Osteocyte (in vitro differentiated cells): Measurements from ENCODE around the gene NCAM1. TPM values are rescaled to one million over a fixed set of nuclear protein-coding genes. Genes with fewer than 3 reads are reported as not detected.

ENCODE experiments used
- DNase-seq: peaks from one replicate; pipeline ENCODE4 v3.0.0; 2021; ENCODE audit warnings: mixed read lengths; ENCODE audit not compliant: unreplicated experiment; ENCODE audit errors: extremely low spot score
- H3K27ac Mint-ChIP-seq: one replicate; pipeline ENCODE4 v1.8.0; 2021; ENCODE audit warnings: mild to moderate bottlenecking, mixed read lengths; ENCODE audit not compliant: unreplicated experiment
- H3K27me3 Mint-ChIP-seq: one replicate; pipeline ENCODE4 v1.8.0; 2021; ENCODE audit warnings: mixed read lengths; ENCODE audit not compliant: unreplicated experiment
- H3K36me3 Mint-ChIP-seq: one replicate; pipeline ENCODE4 v1.8.0; 2021; ENCODE audit warnings: mixed read lengths; ENCODE audit not compliant: unreplicated experiment
- H3K4me1 Mint-ChIP-seq: one replicate; pipeline ENCODE4 v1.8.0; 2021; ENCODE audit warnings: mixed read lengths; ENCODE audit not compliant: unreplicated experiment
- H3K4me3 Mint-ChIP-seq: one replicate; pipeline ENCODE4 v1.8.0; 2021; ENCODE audit warnings: mild to moderate bottlenecking, moderate library complexity, mixed read lengths; ENCODE audit not compliant: unreplicated experiment
- H3K9me3 Mint-ChIP-seq: one replicate; pipeline ENCODE4 v1.8.0; 2021; ENCODE audit warnings: mixed read lengths; ENCODE audit not compliant: unreplicated experiment
- total RNA-seq: library from RNA; stranded (reverse); gene quantifications from 2 replicates; pipeline ENCODE4 v1.2.1, GENCODE V29; 2021
- TF ChIP-seq, protein P1 (sequence below): fragments of 200-600 bp; sonication (generic); IDR thresholded peaks from 2 replicates; pipeline ENCODE4 v1.5.0; 2021; ENCODE audit warnings: antibody characterized with exemption, mild to moderate bottlenecking, moderate library complexity

The NCAM1 gene
- total RNA-seq, 1 donor from 2014 or later, result 2.2 TPM

DNA sequence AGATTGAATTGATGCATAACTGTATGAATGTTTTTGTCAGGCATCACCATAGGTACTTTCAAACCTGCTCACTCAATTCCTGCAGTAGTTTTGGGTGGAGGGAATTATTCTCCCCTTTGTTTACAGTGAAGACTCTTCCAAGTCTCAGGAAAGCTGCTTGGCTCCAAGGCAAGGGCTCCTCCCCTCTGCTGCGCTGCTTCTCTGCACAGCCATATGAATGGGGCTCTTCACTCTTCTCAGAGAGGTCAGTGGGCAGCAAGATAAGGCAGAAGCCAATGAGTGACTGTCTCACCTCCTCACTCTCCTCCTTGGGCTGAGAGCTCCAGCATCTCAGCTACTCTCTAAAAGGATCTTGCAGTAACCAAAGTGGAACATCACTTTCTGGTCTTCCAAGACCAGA, 187.4 kb downstream of the NCAM1 start:
- TF ChIP-seq, protein P1, sequence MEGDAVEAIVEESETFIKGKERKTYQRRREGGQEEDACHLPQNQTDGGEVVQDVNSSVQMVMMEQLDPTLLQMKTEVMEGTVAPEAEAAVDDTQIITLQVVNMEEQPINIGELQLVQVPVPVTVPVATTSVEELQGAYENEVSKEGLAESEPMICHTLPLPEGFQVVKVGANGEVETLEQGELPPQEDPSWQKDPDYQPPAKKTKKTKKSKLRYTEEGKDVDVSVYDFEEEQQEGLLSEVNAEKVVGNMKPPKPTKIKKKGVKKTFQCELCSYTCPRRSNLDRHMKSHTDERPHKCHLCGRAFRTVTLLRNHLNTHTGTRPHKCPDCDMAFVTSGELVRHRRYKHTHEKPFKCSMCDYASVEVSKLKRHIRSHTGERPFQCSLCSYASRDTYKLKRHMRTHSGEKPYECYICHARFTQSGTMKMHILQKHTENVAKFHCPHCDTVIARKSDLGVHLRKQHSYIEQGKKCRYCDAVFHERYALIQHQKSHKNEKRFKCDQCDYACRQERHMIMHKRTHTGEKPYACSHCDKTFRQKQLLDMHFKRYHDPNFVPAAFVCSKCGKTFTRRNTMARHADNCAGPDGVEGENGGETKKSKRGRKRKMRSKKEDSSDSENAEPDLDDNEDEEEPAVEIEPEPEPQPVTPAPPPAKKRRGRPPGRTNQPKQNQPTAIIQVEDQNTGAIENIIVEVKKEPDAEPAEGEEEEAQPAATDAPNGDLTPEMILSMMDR, result no peak
- DNase-seq, result no peak
- Mint-ChIP-seq H3K27me3 (no peaks in the 10 kb centered on the region), H3K9me3 (no peaks in the 10 kb centered on the region), H3K27ac (no peak overlapping the region), H3K4me3 (no peak overlapping the region), H3K4me1 (no peaks in the 10 kb centered on the region), H3K36me3 (no peaks in the 10 kb centered on the region)

GRCh38 chr11:113151521-113151920, 190.3 kb downstream of the NCAM1 start:
- Mint-ChIP-seq H3K4me1 (no peaks in the 10 kb centered on the region), H3K4me3 (no peak overlapping the region), H3K36me3 (no peaks in the 10 kb centered on the region), H3K9me3 (no peaks in the 10 kb centered on the region), H3K27me3 (no peaks in the 10 kb centered on the region), H3K27ac (no peak overlapping the region)
- DNase-seq, result no peak
- TF ChIP-seq, protein P1, result no peak

DNA sequence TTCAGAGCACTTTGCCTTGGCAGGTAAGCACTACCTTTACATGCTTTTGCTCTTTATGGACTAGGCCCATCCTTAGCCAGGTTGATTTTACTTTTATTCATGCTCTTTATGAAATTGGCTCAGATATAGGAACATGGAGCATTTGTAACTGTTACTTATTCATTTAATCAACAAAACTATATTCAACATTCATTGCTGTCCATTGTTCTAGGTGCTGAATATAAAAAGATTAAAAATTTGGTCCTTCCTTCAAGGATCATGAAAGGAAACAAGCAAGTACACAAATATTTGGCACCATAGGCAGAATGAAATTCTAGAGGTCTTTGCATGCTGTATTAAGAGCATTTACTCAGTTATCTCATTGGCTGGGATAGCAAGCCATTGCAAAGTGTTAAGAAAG, 191.3 kb downstream of the NCAM1 start:
- Mint-ChIP-seq H3K9me3 (no peaks in the 10 kb centered on the region), H3K4me3 (no peak overlapping the region), H3K36me3 (no peaks in the 10 kb centered on the region), H3K4me1 (no peaks in the 10 kb centered on the region), H3K27me3 (no peaks in the 10 kb centered on the region), H3K27ac (no peak overlapping the region)
- TF ChIP-seq, protein P1, result no peak
- DNase-seq, result no peak

DNA sequence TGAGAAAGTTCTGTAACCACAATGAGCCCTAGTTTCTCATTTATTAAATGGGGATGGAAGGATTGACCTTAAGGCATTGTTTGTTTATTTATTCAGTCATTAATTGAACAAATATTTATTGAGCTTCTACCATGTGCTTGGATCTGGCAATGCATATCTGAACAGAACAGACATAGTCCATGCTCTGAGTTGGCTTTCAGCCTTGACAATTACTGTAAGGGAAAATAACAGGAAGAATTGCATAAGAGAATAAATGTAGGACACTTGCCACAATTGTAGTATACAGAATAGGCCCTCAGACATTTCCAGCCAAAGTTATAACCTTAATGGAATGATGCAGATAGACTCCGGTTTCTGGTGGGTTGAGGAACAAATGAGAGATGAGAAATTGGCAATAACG, 192.6 kb downstream of the NCAM1 start:
- no peaks in the 10 kb centered on the region for H3K4me1 Mint-ChIP-seq
- DNase-seq, result no peak
- TF ChIP-seq, protein P1, result no peak
- H3K4me3 Mint-ChIP-seq, result no peak overlapping the region
- H3K36me3 Mint-ChIP-seq, result no peaks in the 10 kb centered on the region
- no peaks in the 10 kb centered on the region for H3K9me3 Mint-ChIP-seq
- no peak overlapping the region for H3K27ac Mint-ChIP-seq
- H3K27me3 Mint-ChIP-seq, result no peaks in the 10 kb centered on the region

GRCh38 chr11:113159988-113160807, 199.0 kb downstream of the NCAM1 start:
- TF ChIP-seq, protein P1, result no peak
- DNase-seq, result no peak
- Mint-ChIP-seq H3K9me3 (no peaks in the 10 kb centered on the region), H3K27ac (no peak overlapping the region), H3K4me3 (no peak overlapping the region), H3K27me3 (no peaks in the 10 kb centered on the region), H3K4me1 (peaks cover 8% of the 10 kb centered on the region), H3K36me3 (no peaks in the 10 kb centered on the region)
